HEK293 (cell line): ENCODE data around the gene KLC4.

Experiments
- CTCF ChIP-seq: fragments of 450-650 bp; formaldehyde crosslinking; IDR thresholded peaks from 2 replicates; pipeline ENCODE4 v1.5.1; 2016; ENCODE audit warnings: missing biosample characterization, missing genetic modification characterization
- ELK4 ChIP-seq: IDR thresholded peaks from 2 replicates; pipeline ENCODE4 v1.6.1; 2011; ENCODE audit warnings: mild to moderate bottlenecking, low read depth, low read length, borderline replicate concordance
- SP7 ChIP-seq: fragments of 450-650 bp; formaldehyde crosslinking; IDR thresholded peaks from 2 replicates; pipeline ENCODE4 v1.5.1; 2016; ENCODE audit warnings: missing biosample characterization, missing genetic modification characterization
- TSHZ1 ChIP-seq: fragments of 450-650 bp; formaldehyde crosslinking; IDR thresholded peaks from 2 replicates; pipeline ENCODE4 v1.5.1; 2016; ENCODE audit warnings: missing biosample characterization, missing genetic modification characterization, borderline replicate concordance
- ZFHX2 ChIP-seq: fragments of 450-650 bp; formaldehyde crosslinking; conservative IDR thresholded peaks from 2 replicates; pipeline ENCODE4 v1.5.1; 2016; ENCODE audit warnings: missing biosample characterization, missing genetic modification characterization
- ZNF202 ChIP-seq: fragments of 450-650 bp; formaldehyde crosslinking; IDR thresholded peaks from 2 replicates; pipeline ENCODE4 v1.5.1; 2016; ENCODE audit warnings: missing biosample characterization, missing genetic modification characterization, borderline replicate concordance
- ZNF280C ChIP-seq: fragments of 450-650 bp; formaldehyde crosslinking; IDR thresholded peaks from 2 replicates; pipeline ENCODE4 v1.5.1; 2016; ENCODE audit warnings: missing biosample characterization, missing genetic modification characterization
- ZNF311 ChIP-seq: fragments of 450-650 bp; formaldehyde crosslinking; IDR thresholded peaks from 2 replicates; pipeline ENCODE4 v1.5.1; 2017; ENCODE audit warnings: missing biosample characterization, missing genetic modification characterization, borderline replicate concordance
- ZNF350 ChIP-seq: fragments of 450-650 bp; formaldehyde crosslinking; IDR thresholded peaks from 2 replicates; pipeline ENCODE4 v1.5.0; 2017; ENCODE audit warnings: missing biosample characterization, mild to moderate bottlenecking, missing genetic modification characterization
- ZNF785 ChIP-seq: fragments of 450-650 bp; formaldehyde crosslinking; IDR thresholded peaks from 2 replicates; pipeline ENCODE4 v1.5.1; 2016; ENCODE audit warnings: missing biosample characterization, missing genetic modification characterization

- no peak for TF ChIP-seq ZNF350 (tag by site-specific recombination)
- TF ChIP-seq TSHZ1 (tag by site-specific recombination) = no peak
- TF ChIP-seq ZNF280C (tag by site-specific recombination) = no peak
- TF ChIP-seq CTCF (tag by site-specific recombination) = no peak
- no peak for TF ChIP-seq ZNF785 (tag by site-specific recombination)
- TF ChIP-seq ZNF202 (tag by site-specific recombination) = no peak
- TF ChIP-seq ELK4 = no peak
- TF ChIP-seq ZFHX2 = no peak
- TF ChIP-seq ZNF311 = no peak
- no peak for TF ChIP-seq SP7 (tag by site-specific recombination)
These were observed 3.5 kb upstream of the KLC4 start for GRCh38 chr6:43055966-43056365.
